HTERT RPE-1 (cell line): ENCODE results near the gene CNOT2.

Experiments
- in situ Hi-C: fragments of 300-500 bp; cut with MboI; formaldehyde crosslinking; loops from 4 replicates; pipeline ENCODE4 v1.14.3; 2020; ENCODE audit warnings: low sequenced_read_pairs

The CNOT2 gene

DNA sequence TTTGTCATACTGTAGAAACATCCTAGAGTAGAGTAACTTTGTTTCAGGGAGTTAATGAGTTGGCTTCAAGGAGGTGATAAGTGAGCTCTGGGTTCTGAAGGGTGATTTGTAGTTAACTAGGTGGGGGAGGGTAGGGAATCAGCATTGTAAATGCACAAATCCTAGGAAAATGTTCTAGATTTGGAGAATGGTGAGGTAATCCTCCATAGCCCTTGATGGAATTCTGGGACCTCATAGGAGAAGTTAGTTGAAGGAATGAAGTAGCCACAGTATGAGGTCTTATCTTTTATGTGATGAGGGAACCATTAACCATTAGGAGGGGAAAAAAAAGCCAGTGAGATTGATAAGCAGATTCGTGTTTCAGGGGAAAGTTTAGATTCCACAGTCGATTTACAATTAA, 8.0 kb downstream of the CNOT2 start:
- in situ Hi-C loops, result no loop called here

- in situ Hi-C loops, result no loop called here
Observed at GRCh38 chr12:70251661-70252060, 8.4 kb downstream of the CNOT2 start.

DNA sequence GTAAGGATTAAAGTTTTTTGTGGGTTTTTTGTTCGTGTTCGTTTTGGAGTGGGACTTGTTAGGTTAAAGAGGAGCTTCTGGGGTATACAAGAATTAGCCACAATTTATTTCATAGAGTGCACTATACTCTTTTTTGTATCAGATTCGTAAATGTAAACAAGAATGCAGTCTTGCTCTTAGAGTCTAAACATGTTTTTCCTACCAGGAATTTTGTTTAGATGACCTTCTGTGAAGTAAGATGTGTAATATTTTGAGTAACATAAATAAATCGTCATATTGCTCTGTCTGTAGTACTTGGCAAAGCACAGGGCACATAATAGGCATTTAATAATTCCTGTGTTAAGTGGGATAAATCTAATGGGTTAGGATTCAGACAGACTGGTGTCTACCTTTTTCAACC, 9.6 kb downstream of the CNOT2 start:
- in situ Hi-C loops, result no loop called here

DNA sequence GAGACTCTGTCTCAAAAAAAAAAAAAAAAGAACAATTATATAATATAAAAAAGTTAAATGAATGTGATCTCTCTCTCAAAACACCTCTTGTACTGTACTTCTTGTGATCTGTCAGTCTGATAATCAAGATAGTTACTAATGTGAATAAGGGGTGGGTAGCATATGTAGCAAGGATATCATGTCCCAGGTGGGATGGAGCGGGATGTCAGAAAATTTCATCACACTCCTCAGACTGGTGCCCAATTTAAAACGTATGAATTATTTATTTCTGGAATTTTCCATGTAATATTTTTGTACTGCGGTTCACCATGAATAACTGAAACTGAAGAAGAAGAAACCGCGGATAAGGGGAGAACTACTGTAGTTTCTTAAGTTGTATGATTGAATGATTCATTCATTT, 11.0 kb downstream of the CNOT2 start:
- in situ Hi-C loops, result no loop called here

GRCh38 chr12:70254846-70255245, 11.6 kb downstream of the CNOT2 start:
- in situ Hi-C loops, result no loop called here

- in situ Hi-C loops, result no loop called here
Observed at GRCh38 chr12:70255311-70255710, 12.1 kb downstream of the CNOT2 start.

DNA sequence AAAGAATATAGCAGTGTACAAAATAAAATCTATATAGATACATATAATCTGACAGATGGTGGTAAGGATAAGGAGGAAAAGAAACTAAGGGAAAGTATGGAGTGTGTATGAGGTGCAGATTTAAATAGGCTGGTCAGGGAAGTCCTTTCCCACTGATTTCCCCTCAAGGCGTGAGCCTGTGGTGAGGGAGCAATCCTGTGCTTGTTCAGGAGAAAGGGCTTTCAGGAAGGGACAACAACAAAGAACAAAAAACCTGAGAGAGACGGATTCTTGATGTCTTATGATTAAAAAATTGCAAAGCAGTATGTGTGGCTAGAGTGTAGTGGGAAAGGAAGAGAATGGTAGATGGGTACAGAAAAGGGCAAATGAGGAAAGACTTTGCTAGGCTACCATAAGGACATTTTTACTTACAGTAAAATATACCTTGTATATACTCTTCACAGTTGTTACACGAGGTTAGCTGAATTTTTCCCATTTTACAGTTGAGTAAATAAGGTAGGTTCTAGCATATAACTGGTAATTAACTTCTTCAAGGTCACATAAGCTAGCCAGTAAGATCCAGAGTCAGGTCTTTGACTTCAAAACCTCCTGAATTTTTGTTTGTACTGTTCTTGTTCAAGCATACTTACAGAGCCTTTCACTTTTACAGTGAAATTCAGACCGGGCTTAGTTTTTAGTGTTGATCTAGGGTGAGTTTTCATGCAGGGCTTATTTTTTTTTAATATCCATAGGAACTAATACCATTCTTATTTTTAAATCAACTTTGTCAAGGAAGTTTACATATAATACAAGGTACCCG, 15.6 kb downstream of the CNOT2 start:
- in situ Hi-C loops, result no loop called here

- in situ Hi-C loops, result no loop called here
Observed at GRCh38 chr12:70260646-70261045, 17.4 kb downstream of the CNOT2 start.

- in situ Hi-C loops, result no loop called here
Observed at GRCh38 chr12:70264067-70264867, 21.0 kb downstream of the CNOT2 start.

GRCh38 chr12:70265132-70265531, 21.9 kb downstream of the CNOT2 start:
- in situ Hi-C loops, result no loop called here

GRCh38 chr12:70267550-70267949, 24.3 kb downstream of the CNOT2 start:
- in situ Hi-C loops, result no loop called here

- in situ Hi-C loops, result no loop called here
Observed at GRCh38 chr12:70268972-70269371, 25.7 kb downstream of the CNOT2 start.

DNA sequence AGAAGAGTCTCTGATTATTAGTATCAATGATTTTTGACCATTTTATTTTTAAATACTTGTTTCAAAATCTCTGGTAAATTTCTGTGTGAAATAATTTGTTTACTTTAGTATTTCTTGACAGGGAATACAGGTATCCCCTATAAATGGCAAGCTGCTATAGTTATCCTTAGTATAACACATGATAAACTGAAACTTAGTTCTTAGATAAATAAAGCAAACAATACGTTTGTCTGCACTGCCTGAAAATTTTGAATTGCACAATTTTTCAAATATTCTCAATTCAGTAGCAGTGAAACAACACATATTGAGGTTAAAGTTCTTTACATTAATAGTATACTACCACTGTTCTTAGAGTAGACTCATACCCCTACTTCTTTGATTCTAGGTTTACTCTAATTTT, 26.9 kb downstream of the CNOT2 start:
- in situ Hi-C loops, result no loop called here

GRCh38 chr12:70271025-70271424, 27.8 kb downstream of the CNOT2 start:
- in situ Hi-C loops, result no loop called here

- in situ Hi-C loops, result no loop called here
Observed at GRCh38 chr12:70272510-70272909, 29.3 kb downstream of the CNOT2 start.

GRCh38 chr12:70275045-70275444, 31.8 kb downstream of the CNOT2 start:
- in situ Hi-C loops, result no loop called here

DNA sequence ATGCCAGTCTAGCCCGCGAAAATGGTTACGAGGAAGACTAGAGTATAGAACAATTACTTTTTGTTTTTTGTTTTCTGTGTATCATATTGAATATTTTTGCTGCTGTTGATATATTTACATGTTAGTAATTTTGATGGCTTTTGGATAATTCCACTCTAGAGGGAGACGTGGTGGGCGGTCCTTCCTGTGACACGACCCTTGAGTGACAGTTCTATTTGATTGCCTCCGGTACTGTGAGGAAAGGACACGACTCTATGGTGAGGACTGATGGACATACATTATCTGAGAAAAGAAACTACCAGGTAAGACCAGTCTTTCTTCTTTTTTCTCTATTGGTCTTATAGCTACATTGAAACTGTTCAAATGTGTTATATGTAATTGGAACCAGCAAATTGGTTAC, 34.7 kb downstream of the CNOT2 start:
- in situ Hi-C loops, result no loop called here

DNA sequence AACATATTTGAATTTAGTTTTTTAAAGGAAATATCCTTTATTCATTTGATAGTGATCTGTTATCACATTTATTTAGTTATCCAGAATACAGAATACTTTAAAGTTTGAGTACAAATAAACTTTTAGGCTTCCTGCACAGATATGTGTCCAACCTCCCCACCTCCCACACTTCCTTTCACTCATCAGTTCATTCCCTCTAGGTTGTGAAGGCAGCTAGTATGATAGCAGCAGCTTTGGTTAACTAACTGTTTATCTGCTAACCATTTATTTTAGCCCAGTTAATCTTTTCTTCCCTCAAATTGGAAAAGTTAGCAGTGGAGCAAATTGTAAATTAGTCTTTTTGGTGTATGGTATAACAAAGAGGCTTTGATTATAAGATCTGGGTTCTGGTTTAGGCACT, 35.7 kb downstream of the CNOT2 start:
- in situ Hi-C loops, result no loop called here

- in situ Hi-C loops, result no loop called here
Observed at GRCh38 chr12:70283232-70283631, 40.0 kb downstream of the CNOT2 start.

- in situ Hi-C loops, result no loop called here
Observed at GRCh38 chr12:70288817-70289216, 45.6 kb downstream of the CNOT2 start.

- in situ Hi-C loops, result no loop called here
Observed at GRCh38 chr12:70290116-70290515, 46.9 kb downstream of the CNOT2 start.
